ENCODE data around the gene ACAP1. TPM values are rescaled to one million over a fixed set of nuclear protein-coding genes. Genes with fewer than 3 reads are reported as not detected.
A peak's percentile ranks its signal among the peaks of the same experiment; 100 is the strongest.

Gene ACAP1
- total RNA-seq, 2 donors from 2014 or later = 5.1 to 6.7 TPM

GRCh38 chr17:7391307-7391706, 55.0 kb downstream of the ACAP1 start:
- no peak overlapping the region for H3K4me3 ChIP-seq
- peaks cover 20% of the 10 kb centered on the region for H3K36me3 ChIP-seq
- no peaks in the 10 kb centered on the region for H3K9me3 ChIP-seq
- no peak overlapping the region for H3K27ac ChIP-seq
- no peak for DNase-seq (ENCODE audit: low spot score)
- H3K4me1 ChIP-seq = peaks cover 0 to 22% of the 10 kb centered on the region in 2 donors
- no peaks in the 10 kb centered on the region for H3K27me3 ChIP-seq
- TF ChIP-seq CTCF (IDR thresholded peaks at IDR 0.05) = no peak

- H3K4me3 ChIP-seq = peak overlapping the region; percentile 64 to 84
- no peak for DNase-seq (ENCODE audit: low spot score)
Measured at GRCh38 chr17:7392696-7393612, 56.6 kb downstream of the ACAP1 start.

GRCh38 chr17:7393613-7394451, 57.5 kb downstream of the ACAP1 start:
- peak overlapping the region; percentile 91 for H3K27ac ChIP-seq
- H3K9me3 ChIP-seq = no peaks in the 10 kb centered on the region
- no peak for TF ChIP-seq CTCF (IDR thresholded peaks at IDR 0.05)
- H3K36me3 ChIP-seq = peaks cover 19% of the 10 kb centered on the region
- H3K4me3 ChIP-seq = peak overlapping the region; percentile 64 to 84
- H3K27me3 ChIP-seq = no peaks in the 10 kb centered on the region
- peaks cover 0 to 22% of the 10 kb centered on the region in 2 donors for H3K4me1 ChIP-seq
- no peak for DNase-seq (ENCODE audit: low spot score)

More at GRCh38 chr17:7392696-7393612, 56.6 kb downstream of the ACAP1 start:
- no peak for TF ChIP-seq CTCF (IDR thresholded peaks at IDR 0.05)
- Histone ChIP-seq H3K27ac (peak overlapping the region; percentile 91), H3K36me3 (peaks cover 20% of the 10 kb centered on the region), H3K9me3 (no peaks in the 10 kb centered on the region), H3K27me3 (no peaks in the 10 kb centered on the region), H3K4me1 (peaks cover 0 to 22% of the 10 kb centered on the region in 2 donors)

- Histone ChIP-seq H3K27me3 (no peaks in the 10 kb centered on the region), H3K9me3 (no peaks in the 10 kb centered on the region), H3K4me1 (peaks cover 0 to 22% of the 10 kb centered on the region in 2 donors), H3K27ac (peak within 1 kb of the TSS; percentile 91), H3K4me3 (peak within 1 kb of the TSS; percentile 64 to 84), H3K36me3 (peaks cover 11% of the 10 kb centered on the region)
- DNase-seq (ENCODE audit: low spot score) = peak; percentile 80
- peak in 1 of 2 donors; percentile 51 for TF ChIP-seq CTCF (IDR thresholded peaks at IDR 0.05)
Measured at GRCh38 chr17:7394452-7395191, 58.3 kb downstream of the ACAP1 start, which contains the start of gene PLSCR3. Gene PLSCR3 (minus strand): TSS chr17:7394525. CDS start chr17:7394110, 415 bp downstream.

- H3K27me3 ChIP-seq = no peaks in the 10 kb centered on the region
- H3K27ac ChIP-seq = no peak overlapping the region
- no peak overlapping the region for H3K4me3 ChIP-seq
- H3K36me3 ChIP-seq = no peaks in the 10 kb centered on the region
- DNase-seq (ENCODE audit: low spot score) = no peak
- H3K9me3 ChIP-seq = no peaks in the 10 kb centered on the region
- H3K4me1 ChIP-seq = peaks cover 0 to 22% of the 10 kb centered on the region in 2 donors
- no peak for TF ChIP-seq CTCF (IDR thresholded peaks at IDR 0.05)
Measured at GRCh38 chr17:7396147-7396546, 59.8 kb downstream of the ACAP1 start.

Measured in right atrium auricular region (tissue), 2 donors.